HCEC 1CT (cell line): Measurements from ENCODE around the gene MRPL10.

Experiments
- DNase-seq: peaks from one replicate; pipeline ENCODE4 v3.0.0-alpha.2; 2017

MRPL10 gene

GRCh38 chr17:47812146-47812920 is 19.0 kb downstream of the MRPL10 start:
- DNase-seq: no peak

DNA sequence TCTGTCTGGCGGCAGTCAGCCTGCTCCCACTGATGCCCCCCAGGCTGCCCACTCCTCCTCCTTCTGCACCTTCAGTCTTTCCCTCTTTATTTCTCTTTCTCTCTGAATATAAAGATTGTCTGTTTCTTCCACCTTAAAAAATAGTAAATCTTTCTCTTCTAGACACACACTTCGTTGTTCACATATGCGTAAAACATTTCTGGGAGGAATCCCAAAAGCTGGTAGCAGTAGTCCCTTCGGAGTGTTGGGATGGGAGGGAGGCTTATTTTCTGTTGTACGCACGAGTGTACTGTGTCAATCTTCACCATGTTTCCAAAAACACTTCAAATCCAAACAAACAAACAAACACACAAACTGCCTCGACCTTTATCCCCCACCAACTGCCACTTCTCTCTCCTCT is 19.6 kb downstream of the MRPL10 start:
- DNase-seq: no peak

DNA sequence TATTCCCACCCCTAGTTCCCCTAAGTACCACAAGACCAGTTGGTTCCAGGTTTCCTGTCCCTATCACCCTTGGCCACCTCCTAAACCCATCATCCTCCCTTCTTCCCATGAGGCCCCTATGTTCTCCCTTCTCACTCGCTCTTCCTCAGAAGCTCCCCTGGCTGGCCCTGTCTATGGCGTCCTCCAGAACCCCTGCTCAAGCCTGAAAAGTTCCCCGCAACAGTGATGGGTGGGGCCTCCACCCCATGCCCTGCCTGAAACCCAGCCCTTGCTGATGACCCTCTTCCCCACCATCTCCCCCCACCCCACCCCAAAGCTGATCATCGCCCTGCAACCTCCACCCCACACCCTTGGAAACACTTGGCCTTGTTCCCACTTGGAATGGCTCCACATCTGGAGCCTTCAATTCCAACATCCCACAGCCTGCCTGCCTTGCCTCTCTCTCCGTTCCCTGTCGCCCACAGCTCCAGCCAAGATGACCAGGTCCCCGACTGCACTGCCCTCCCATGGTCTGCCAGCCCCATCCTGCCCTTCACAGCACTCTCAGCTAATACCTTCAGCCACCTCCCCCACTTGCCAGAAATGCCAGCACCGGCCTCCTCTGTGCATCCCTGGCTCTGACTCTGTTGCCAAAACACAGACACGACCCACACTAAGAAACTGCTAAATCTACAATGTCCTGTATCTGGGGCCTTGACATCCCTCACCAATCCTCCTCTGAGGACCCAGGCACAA is 20.3 kb downstream of the MRPL10 start:
- DNase-seq: no peak

DNA sequence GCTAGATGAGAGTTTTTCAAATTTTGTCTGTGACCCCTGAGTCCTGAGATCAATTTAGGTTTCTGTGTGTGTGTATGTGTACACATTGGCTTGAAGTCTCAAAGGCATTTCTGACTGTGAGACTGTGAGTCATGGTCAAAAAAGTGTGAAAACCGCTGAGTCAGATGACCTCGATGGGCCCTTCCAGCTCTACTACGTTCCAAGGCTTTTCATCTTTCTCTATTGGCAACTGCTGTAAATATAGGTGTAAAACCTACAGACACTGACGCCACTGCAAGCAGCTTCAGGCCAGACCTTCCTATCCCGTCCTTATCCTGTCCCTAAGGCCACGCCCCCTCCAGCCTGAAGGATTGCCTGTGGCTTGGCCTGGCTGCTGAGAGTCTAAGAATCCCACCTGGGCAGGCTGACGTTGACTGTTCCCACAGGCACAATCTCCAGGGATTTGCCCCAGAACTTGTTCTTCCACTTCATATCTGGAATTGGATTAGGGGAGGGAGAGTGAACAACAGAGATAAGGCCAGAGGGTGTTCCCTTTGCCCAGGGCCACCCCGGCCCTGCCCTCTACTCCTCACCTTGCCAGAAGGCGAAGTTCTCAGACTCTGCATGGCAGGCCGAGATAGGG is 21.0 kb downstream of the MRPL10 start:
- peak; percentile 90 for DNase-seq

- DNase-seq: no peak
Measured at GRCh38 chr17:47808830-47809480, 22.4 kb downstream of the MRPL10 start.

DNA sequence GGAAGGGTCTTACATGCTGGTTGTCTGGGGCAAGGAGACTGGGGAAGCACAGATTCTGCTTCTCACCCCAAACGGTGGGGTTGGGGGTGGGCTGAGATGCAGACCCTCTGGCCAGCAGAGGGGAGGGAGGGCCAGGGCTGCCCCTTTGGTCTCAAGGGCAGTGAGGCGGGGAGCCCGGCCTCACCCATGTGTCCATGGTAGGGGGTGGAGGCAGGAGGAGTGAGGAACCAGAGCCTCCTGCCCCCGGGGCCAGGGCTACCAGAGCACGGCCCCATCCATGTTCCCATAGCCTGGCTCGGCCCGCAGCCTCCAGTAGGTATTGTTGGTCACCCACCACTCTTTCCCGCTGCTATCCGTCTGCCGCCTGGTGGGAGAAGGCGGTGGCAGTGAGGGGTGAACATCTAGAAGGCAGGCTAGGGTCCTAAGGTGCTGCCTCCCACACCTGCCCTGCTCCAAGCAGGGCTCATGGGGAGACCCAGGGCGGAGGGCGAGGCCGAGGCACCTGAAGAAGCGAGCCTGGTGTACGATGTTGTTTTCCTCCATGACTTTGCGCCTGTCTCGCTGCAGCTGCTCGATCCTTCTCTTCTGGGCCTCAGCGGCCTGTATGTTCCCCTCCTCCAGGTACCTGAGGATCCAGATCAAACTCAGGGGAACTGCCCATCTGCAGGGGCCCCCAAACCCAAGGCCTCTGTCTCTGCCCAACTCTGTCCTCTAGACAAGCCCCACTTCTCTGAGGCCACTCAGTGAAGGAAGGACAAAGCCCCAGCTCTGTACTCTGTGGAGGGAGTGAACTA is 23.1 kb downstream of the MRPL10 start:
- DNase-seq: no peak

DNA sequence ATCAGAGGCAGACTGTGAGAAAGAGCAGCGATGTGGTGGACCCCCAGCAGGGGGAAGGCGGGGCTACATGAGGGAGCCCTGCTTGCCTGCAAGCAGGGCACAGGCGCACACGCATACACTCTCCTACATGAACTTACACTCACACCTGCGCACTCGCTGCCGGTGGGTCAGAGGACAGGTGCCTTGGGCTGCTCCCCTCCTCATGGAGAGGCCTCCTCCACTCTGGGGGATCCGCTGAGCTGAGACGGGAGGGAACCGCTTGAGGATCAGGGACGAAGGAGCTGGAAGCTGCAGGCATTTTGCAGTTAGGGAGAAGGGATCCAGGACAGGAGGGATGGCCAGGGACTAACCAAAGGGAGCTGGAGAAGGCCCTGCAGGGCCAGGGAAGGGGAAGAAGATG is 23.9 kb downstream of the MRPL10 start:
- DNase-seq: no peak

GRCh38 chr17:47806913-47807255 is 24.5 kb downstream of the MRPL10 start:
- no peak for DNase-seq

- DNase-seq: no peak
Measured at GRCh38 chr17:47806026-47806912, 25.1 kb downstream of the MRPL10 start.

GRCh38 chr17:47804461-47804860 is 26.9 kb downstream of the MRPL10 start:
- no peak for DNase-seq

GRCh38 chr17:47803751-47804150 is 27.6 kb downstream of the MRPL10 start:
- DNase-seq: no peak

GRCh38 chr17:47803201-47803600 is 28.1 kb downstream of the MRPL10 start:
- no peak for DNase-seq

DNA sequence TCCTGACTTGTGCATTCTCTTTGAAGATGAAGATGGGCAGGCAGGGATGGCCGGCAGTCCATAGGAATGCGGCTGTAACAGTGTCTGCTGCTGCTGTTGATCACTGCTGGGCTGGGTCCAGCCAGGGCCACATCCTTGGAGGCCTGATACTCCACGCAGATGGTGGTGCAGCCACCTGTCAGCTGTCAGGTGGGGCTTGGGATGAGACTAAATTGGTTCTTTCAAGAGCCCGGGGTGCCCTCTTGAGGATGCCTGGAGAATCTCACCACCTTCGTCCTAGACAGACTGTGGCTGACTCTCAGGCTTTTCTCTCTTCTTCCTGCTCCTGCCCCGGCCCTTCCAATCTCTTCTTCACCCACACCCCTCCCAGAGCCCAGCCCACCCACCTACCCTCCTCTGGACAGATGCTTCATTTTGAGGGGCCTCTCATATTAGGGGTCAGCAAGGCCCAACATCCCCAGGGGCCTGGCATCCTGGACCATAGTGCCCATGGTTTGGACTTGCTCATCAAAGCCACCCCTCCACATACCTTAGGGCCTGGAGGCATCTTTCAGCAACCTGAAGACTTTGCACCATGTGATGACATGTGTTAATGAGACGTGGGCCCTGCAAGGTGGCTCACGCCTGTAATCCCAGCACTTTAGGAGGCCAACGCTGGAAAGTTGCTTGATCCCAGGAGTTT is 28.9 kb downstream of the MRPL10 start:
- peak; percentile 40 for DNase-seq

DNA sequence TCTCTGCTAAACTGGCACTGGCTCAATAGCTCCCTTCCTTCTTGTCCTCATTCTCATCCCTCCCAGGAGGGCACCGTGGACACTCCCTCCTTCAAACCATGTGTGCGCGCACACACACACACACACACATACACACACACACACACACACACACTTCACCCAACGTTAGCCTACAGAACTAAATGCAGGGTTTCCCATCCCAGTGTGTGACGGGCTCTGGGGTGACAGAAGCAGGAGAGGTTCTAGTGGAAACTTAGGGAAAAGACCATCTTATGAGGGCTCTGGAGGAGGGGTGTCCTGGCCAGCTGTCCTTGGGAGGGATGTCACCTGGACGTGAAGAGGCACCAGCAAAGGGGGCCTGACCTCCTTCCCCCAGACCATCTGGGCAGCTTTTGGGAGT is 29.4 kb downstream of the MRPL10 start:
- no peak for DNase-seq

GRCh38 chr17:47801176-47801765 is 30.1 kb downstream of the MRPL10 start:
- DNase-seq: no peak

GRCh38 chr17:47800686-47801085 is 30.7 kb downstream of the MRPL10 start:
- no peak for DNase-seq

- no peak for DNase-seq
Measured at GRCh38 chr17:47797797-47798196, 33.5 kb downstream of the MRPL10 start.

GRCh38 chr17:47792979-47793378 is 38.4 kb downstream of the MRPL10 start:
- no peak for DNase-seq

DNA sequence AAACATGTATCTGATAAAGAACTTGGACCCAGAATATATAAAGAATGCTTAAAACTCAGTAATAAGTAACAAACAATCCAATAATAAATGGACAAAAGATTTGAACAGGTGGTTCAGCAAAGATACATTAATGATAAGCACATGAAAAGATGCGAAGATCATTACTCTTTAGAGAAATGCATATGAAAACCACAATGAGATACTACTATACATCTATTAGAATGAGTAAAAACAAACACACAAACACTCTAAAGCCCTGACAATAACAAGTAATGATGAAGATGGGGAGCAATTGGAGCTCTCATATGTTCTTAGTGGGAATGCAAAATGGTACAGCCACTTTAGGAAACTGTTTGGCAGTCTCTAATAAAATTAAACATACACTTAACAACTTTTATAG is 38.9 kb downstream of the MRPL10 start:
- no peak for DNase-seq

- DNase-seq: no peak
Measured at GRCh38 chr17:47791025-47791424, 40.3 kb downstream of the MRPL10 start.
